Caco-2 (cell line): Measurements from ENCODE around the gene TMC1. TPM values are rescaled to one million over a fixed set of nuclear protein-coding genes. Genes with fewer than 3 reads are reported as not detected.

Experiments used
- BruUV-seq: library from RNA; stranded (reverse); fragments of 400-500 nt; replicated peaks from 2 replicates; lab custom pipeline; 2021; lab: Mats Ljungman, UMichigan
- CTCF ChIA-PET: fragments of 300-600 bp; sonication (Branson Sonifier 250); formaldehyde crosslinking; loops from one replicate; lab custom pipeline; 2022; ENCODE audit warnings: antibody characterized with exemption; lab: Charles Lee
- POLR2A ChIA-PET: fragments of 300-600 bp; sonication (Branson Sonifier 250); formaldehyde crosslinking; loops from one replicate; lab custom pipeline; 2022; ENCODE audit warnings: antibody characterized with exemption; lab: Charles Lee
- DNase-seq, 2 experiments: peaks; one replicate each; pipeline versions ENCODE4 v3.0.0 to v3.0.0-alpha.2; 2020 to 2022
- H3K27me3 ChIP-seq: replicated peaks from 2 replicates; pipeline ENCODE4 v1.6.0; 2011; ENCODE audit warnings: low read length; ENCODE audit not compliant: control insufficient read depth, insufficient read depth
- H3K36me3 ChIP-seq: 2 replicates; pipeline ENCODE4 v1.5.1; 2011; ENCODE audit warnings: low read length; ENCODE audit not compliant: control insufficient read depth, insufficient read depth
- H3K4me1 ChIP-seq: fragments of 250-450 bp; sonication (Bioruptor Pico); 2 replicates; pipeline ENCODE4 v1.5.1; 2020; ENCODE audit warnings: mild to moderate bottlenecking
- H3K4me3 ChIP-seq: 2 replicates; pipeline ENCODE4 v1.5.1; 2011; ENCODE audit warnings: low read depth, mild to moderate bottlenecking, control low read depth, low read length
- H3K9me3 ChIP-seq: fragments of 250-450 bp; sonication (Bioruptor Pico); 2 replicates; pipeline ENCODE4 v1.5.1; 2020; ENCODE audit warnings: mild to moderate bottlenecking, moderate library complexity
- H3K27ac Mint-ChIP-seq: one replicate; pipeline ENCODE4 v1.8.0; 2022; ENCODE audit warnings: mixed read lengths; ENCODE audit not compliant: unreplicated experiment
- H3K27me3 Mint-ChIP-seq: one replicate; pipeline ENCODE4 v1.8.0; 2022; ENCODE audit warnings: mixed read lengths; ENCODE audit not compliant: insufficient read depth, unreplicated experiment
- H3K36me3 Mint-ChIP-seq: one replicate; pipeline ENCODE4 v1.8.0; 2022; ENCODE audit warnings: mild to moderate bottlenecking, mixed read lengths; ENCODE audit not compliant: insufficient read depth, unreplicated experiment
- H3K4me1 Mint-ChIP-seq: one replicate; pipeline ENCODE4 v1.8.0; 2022; ENCODE audit warnings: low read depth, mixed read lengths; ENCODE audit not compliant: unreplicated experiment
- H3K4me3 Mint-ChIP-seq: one replicate; pipeline ENCODE4 v1.8.0; 2022; ENCODE audit warnings: mild to moderate bottlenecking, moderate library complexity, mixed read lengths; ENCODE audit not compliant: unreplicated experiment
- H3K9me3 Mint-ChIP-seq: one replicate; pipeline ENCODE4 v1.8.0; 2022; ENCODE audit warnings: mixed read lengths; ENCODE audit not compliant: unreplicated experiment
- intact Hi-C: fragments of 100-400 bp; cut with micrococcal nuclease; formaldehyde crosslinking; loops from one replicate; pipeline ENCODE4 v1.10.0; 2022; ENCODE audit not compliant: unreplicated experiment
- total RNA-seq: library from RNA; stranded (reverse); gene quantifications from 2 replicates; pipeline ENCODE4 v1.2.3, GENCODE V29; 2022
- TF ChIP-seq, protein P1 (sequence below), 2 experiments: fragments of 200-600 bp in 1 of 2; IDR thresholded peaks; 1 replicate in 1 of 2; 2 replicates in 1 of 2; pipeline versions ENCODE4 v1.5.1 to v1.8.0; 2011 to 2022; ENCODE audit warnings: antibody characterized with exemption in 1 of 2, control low read depth in 1 of 2, inconsistent platforms in 1 of 2, low read depth in 1 of 2, low read length in 1 of 2, mild to moderate bottlenecking in 1 of 2, moderate library complexity in 1 of 2; ENCODE audit not compliant: insufficient read depth in 1 of 2, severe bottlenecking in 1 of 2, unreplicated experiment in 1 of 2

The TMC1 gene
- total RNA-seq, 1 experiment from 2014 or later, result not detected

DNA sequence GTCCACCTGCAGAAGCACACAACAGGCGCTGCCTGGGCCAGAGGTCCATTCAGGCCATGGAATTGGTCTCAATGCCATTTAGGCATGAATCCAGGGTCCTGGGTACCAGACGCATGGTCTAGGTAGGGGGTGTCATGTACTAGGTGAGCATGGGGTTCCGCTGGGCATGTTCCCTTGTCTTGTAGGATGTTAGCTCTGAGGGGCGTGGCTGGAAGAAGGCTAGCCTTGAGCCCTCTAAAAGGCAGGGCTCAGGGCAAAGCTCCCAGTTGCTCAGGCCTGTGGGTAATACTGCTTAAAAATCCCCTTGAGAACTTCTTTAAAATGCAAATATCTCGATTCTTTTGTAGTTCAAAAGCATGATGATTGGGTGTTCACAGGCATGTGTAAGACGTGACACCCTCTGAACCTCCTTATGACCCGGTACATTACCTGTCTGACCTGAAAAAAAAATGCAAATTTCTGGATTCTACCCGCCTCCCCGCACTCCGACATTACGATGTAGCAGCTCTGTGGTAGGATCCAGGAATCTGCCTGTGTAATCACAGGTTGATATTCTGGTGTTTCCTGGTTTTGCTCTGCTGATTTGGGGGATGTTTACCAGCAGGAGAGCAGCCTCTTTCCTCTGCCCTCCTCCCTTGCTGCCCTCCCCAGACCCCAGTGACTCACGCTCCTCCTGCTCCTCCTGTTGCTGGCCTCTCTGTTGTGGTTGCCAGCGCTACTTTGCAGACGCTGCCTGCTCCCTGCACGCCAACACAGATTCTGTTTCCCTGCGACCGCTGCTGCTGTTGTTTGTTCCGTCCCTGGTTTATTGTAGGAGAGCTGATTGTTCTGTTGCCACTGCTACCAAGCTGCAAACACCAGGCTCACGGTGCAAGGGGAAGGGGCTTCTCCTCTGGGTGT, 5.7 kb downstream of the TMC1 start:
- H3K27me3 Mint-ChIP-seq, result no peaks in the 10 kb centered on the region
- Histone ChIP-seq H3K4me3 (no peak overlapping the region), H3K27me3 (no peaks in the 10 kb centered on the region), H3K9me3 (no peaks in the 10 kb centered on the region), H3K4me1 (no peaks in the 10 kb centered on the region), H3K36me3 (no peaks in the 10 kb centered on the region)
- no peaks in the 10 kb centered on the region for H3K36me3 Mint-ChIP-seq
- peak overlapping the region; percentile 59 for H3K27ac Mint-ChIP-seq
- H3K4me1 Mint-ChIP-seq, result peaks cover 5% of the 10 kb centered on the region
- CTCF ChIA-PET, result no interaction called here
- POLR2A ChIA-PET, result no interaction called here
- TF ChIP-seq, protein P1, sequence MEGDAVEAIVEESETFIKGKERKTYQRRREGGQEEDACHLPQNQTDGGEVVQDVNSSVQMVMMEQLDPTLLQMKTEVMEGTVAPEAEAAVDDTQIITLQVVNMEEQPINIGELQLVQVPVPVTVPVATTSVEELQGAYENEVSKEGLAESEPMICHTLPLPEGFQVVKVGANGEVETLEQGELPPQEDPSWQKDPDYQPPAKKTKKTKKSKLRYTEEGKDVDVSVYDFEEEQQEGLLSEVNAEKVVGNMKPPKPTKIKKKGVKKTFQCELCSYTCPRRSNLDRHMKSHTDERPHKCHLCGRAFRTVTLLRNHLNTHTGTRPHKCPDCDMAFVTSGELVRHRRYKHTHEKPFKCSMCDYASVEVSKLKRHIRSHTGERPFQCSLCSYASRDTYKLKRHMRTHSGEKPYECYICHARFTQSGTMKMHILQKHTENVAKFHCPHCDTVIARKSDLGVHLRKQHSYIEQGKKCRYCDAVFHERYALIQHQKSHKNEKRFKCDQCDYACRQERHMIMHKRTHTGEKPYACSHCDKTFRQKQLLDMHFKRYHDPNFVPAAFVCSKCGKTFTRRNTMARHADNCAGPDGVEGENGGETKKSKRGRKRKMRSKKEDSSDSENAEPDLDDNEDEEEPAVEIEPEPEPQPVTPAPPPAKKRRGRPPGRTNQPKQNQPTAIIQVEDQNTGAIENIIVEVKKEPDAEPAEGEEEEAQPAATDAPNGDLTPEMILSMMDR (IDR thresholded peaks at IDR 0.05; ENCODE audit: insufficient read depth in 1 of 2, low read depth in 1 of 2, low read length in 1 of 2, severe bottlenecking in 1 of 2, unreplicated experiment in 1 of 2), result no peak
- no peak for DNase-seq
- BruUV-seq, result no TSS peak
- no peaks in the 10 kb centered on the region for H3K9me3 Mint-ChIP-seq
- intact Hi-C loops, result no loop called here
- no peak overlapping the region for H3K4me3 Mint-ChIP-seq

- BruUV-seq, result no TSS peak
- H3K9me3 ChIP-seq, result no peaks in the 10 kb centered on the region
- no peaks in the 10 kb centered on the region for H3K4me1 ChIP-seq
- POLR2A ChIA-PET, result no interaction called here
- Mint-ChIP-seq H3K36me3 (no peaks in the 10 kb centered on the region), H3K9me3 (no peaks in the 10 kb centered on the region), H3K27ac (peak overlapping the region; percentile 59), H3K27me3 (no peaks in the 10 kb centered on the region), H3K4me3 (no peak overlapping the region), H3K4me1 (peaks cover 5% of the 10 kb centered on the region)
- H3K4me3 ChIP-seq, result no peak overlapping the region
- TF ChIP-seq, protein P1 (IDR thresholded peaks at IDR 0.05; ENCODE audit: insufficient read depth in 1 of 2, low read depth in 1 of 2, low read length in 1 of 2, severe bottlenecking in 1 of 2, unreplicated experiment in 1 of 2), result no peak
- CTCF ChIA-PET, result no interaction called here
- H3K36me3 ChIP-seq, result no peaks in the 10 kb centered on the region
- intact Hi-C loops, result no loop called here
- no peak for DNase-seq
- no peaks in the 10 kb centered on the region for H3K27me3 ChIP-seq
Observed at GRCh38 chr9:72527801-72528195, 6.4 kb downstream of the TMC1 start.

GRCh38 chr9:72529531-72529930, 8.1 kb downstream of the TMC1 start:
- H3K36me3 Mint-ChIP-seq, result no peaks in the 10 kb centered on the region
- intact Hi-C loops, result no loop called here
- H3K4me3 Mint-ChIP-seq, result no peak overlapping the region
- TF ChIP-seq, protein P1 (IDR thresholded peaks at IDR 0.05; ENCODE audit: insufficient read depth in 1 of 2, low read depth in 1 of 2, low read length in 1 of 2, severe bottlenecking in 1 of 2, unreplicated experiment in 1 of 2), result no peak
- H3K9me3 ChIP-seq, result no peaks in the 10 kb centered on the region
- H3K36me3 ChIP-seq, result no peaks in the 10 kb centered on the region
- no peak overlapping the region for H3K4me3 ChIP-seq
- BruUV-seq, result no TSS peak
- H3K4me1 ChIP-seq, result no peaks in the 10 kb centered on the region
- H3K27me3 Mint-ChIP-seq, result no peaks in the 10 kb centered on the region
- H3K27me3 ChIP-seq, result no peaks in the 10 kb centered on the region
- POLR2A ChIA-PET, result no interaction called here
- CTCF ChIA-PET, result no interaction called here
- no peaks in the 10 kb centered on the region for H3K9me3 Mint-ChIP-seq
- peaks cover 5% of the 10 kb centered on the region for H3K4me1 Mint-ChIP-seq
- DNase-seq, result no peak
- no peak overlapping the region for H3K27ac Mint-ChIP-seq
